HG02798 (cell line): ENCODE data around the gene RLIM.
"Not testable (repeated sequence)": the region's sequence is repeated elsewhere in the genome, so short reads cannot be mapped to it uniquely, and the experiment has no call there.

Experiments used
- ATAC-seq: cut with Tn5 transposase; IDR thresholded peaks from one replicate; pipeline ENCODE4 v1.9.1; 2021; ENCODE audit warnings: mild to moderate bottlenecking; ENCODE audit not compliant: unreplicated experiment, poor library complexity

Gene RLIM, protein sequence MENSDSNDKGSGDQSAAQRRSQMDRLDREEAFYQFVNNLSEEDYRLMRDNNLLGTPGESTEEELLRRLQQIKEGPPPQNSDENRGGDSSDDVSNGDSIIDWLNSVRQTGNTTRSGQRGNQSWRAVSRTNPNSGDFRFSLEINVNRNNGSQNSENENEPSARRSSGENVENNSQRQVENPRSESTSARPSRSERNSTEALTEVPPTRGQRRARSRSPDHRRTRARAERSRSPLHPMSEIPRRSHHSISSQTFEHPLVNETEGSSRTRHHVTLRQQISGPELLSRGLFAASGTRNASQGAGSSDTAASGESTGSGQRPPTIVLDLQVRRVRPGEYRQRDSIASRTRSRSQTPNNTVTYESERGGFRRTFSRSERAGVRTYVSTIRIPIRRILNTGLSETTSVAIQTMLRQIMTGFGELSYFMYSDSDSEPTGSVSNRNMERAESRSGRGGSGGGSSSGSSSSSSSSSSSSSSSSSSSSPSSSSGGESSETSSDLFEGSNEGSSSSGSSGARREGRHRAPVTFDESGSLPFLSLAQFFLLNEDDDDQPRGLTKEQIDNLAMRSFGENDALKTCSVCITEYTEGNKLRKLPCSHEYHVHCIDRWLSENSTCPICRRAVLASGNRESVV

GRCh38 chrX:74614093-74614909 is at the start of gene RLIM:
TSS of gene RLIM (minus strand) at chrX:74614624. CDS start at chrX:74595977, 18,647 bp downstream.
- ATAC-seq: peak; percentile 98

DNA sequence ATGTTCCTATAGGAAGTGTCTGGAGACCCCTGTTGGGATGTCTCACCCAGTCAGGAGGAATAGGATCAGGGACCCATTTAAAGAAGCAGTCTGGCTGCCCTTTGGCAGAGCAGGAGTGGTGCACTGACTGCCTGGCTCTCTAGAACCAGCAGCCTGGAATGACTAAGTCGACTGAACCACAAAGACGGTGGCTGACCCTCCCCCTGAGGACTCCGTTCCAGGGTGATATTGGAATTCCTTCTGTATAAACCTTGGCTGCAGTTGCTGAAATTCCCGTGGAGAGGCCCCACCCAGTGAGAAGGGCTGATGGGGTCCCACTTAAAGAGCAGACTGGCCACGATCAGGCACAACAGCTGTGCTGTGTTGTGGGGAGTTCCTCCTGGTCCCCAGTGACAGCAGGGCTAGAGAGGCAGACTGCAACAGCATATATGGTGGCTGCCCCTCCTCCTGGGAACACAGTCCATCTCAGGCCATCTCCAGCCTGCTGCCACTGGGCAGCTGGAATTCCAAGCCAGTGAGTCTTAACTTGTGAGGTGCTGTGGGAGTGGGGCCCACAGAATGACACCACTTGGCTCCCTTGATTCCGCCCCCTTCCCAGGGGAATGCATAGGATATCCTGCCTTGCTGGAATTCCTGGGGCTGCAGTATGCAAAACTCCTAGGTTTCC is 41.8 kb upstream of the RLIM start:
- ATAC-seq: no peak

GRCh38 chrX:74654953-74655352 is 40.5 kb upstream of the RLIM start:
- ATAC-seq: not testable (repeated sequence)

DNA sequence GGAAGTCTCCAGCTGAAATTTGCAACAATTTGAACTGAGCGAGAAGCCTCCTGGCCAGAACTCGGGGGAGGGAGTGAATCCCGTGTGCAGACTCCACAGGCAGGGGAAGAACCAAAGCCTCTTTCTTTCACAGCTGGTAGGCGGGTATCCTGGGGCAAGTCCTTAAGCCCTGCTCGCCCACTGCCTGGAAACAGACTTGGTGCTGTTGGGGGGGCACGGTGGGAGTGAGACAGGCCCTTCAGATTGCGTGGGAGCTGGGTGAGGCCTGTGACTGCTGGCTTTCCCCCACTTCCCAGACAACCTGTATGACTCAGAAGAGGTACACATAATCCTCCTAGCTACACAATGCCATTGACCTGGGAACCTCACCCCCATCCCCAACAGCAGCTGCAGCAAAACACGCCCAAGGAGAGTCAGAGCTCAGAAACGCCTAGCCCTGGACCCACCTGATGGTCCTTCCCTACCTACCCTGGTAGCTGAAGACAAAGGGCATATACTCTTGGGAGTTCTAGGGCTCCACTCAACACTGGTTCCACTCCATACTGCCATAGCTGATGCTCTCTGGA is 22.4 kb upstream of the RLIM start:
- ATAC-seq: no peak

GRCh38 chrX:74613370-74614092 is 893 bp downstream of the RLIM start:
- ATAC-seq: no peak

GRCh38 chrX:74606799-74607198 is 7.6 kb downstream of the RLIM start:
- ATAC-seq: no peak

DNA sequence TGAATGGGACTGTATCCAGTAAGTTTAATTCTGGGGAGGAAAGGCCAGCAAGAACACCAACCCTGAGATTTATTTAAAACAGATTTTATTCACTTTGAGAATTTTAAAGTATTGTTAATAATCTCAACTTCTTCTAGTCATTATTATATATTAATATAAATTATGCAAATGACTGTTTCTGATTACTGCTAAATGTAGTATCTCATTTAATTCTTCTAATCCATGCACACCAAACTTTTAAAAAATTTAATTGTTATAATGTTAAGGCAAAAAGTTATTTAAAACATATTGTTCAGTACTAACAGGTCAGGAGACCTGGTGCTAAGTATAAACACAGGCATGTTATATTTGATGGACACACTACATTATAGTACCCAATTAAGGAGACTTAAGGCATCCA is 8.1 kb downstream of the RLIM start:
- ATAC-seq: no peak

DNA sequence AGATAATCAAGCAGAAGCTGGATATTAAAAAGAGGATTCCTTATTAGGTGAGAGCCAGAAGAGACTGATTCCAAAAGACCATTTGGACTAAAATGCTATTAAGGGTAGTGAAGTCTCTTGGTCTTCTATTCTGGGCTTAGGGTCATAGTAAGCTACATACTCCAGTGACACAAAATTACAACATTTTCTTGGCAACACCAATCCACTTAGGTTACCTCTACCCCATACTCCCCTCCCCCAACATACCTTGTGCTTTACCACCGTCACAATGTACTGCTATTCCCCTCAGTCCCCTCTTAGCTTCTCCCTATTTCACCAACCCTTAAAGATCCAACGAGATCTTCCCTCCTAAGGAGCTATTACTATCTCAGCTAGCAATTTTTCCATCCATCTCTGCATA is 11.4 kb downstream of the RLIM start:
- ATAC-seq: no peak

DNA sequence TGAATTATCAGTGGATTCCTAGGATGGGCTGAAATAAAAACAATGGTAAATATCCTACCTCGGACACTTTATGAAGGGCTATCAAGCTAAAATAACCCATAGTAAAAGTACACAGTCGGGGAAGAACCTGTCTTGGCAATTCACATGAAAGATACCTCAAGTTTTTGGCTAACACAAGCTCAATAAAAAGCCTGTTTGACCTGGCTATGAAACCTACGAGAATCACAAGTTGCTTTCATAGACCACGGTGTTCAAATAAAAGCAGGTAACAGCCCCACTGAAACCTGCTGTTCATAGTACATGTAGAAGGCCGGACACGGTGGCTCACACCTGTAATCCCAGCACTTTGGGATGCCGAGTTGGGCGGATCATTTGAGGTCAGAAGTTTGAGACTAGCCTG is 12.3 kb downstream of the RLIM start:
- ATAC-seq: no peak

DNA sequence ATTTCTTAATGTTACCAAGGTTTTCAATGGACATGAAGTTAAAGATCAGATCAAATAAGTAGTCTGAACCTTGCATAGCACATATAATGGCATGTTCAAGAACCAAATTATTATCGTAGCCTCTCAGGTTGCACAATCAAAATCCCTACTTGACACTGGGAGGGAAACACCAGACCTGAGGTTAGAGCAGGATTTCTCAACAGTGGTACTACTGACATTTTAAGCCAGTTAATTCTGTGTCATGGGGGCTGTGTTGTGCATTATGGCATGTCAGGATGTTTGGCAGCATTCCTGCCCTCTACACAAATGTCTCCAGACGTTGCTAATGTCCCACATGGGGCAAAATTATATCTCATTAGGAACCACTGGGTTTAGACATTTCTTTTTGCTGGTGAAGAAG is 20.8 kb downstream of the RLIM start:
- ATAC-seq: no peak

- ATAC-seq: no peak
Observed at GRCh38 chrX:74585766-74586165, 28.7 kb downstream of the RLIM start.

DNA sequence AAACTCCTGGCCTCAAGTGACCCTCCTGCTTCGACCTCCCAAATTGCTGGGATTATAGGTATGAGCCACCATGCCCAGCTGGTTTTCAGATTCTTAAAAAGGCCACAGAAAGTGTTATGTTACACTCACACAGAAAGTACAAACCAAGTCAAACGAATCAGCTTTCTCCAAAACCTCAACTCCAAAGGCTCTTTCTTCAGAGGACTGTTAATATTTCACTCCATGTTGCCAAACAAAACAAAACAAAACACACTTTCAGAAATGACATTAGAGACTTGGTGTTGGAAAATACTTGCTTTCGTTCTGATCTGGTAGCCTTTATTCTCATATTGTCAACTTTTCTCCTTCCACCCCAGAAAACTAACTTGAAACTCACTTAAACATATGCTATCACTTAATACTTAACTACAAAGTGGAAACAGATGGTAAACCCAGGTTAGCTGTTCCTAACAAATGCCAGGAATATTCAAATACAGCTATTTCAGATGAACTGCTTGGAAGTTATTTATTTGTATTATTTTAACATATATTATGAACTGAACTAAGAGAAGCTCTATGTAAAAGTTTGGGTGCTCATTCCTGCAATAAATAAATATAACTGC is 34.7 kb downstream of the RLIM start:
- no peak for ATAC-seq

DNA sequence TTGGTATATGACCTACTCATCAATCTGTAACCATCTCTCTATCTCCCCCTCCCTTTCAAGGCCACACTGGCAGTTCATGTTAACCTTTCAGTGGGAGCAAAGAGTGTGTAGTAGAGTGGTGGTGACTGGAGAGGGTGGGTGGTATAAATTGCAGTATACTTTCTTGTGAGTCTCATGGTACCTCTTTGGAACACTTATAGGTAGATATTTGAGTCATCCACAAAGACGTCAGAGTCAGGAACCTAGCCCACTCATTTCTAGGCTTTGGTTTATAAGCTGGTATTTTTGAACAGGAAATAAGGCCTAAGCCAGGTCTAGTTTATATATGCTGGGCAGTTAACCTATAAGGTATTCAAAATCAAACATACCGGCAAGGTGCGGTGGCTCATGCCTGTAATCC is 36.3 kb downstream of the RLIM start:
- no peak for ATAC-seq

- no peak for ATAC-seq
Observed at GRCh38 chrX:74557378-74557777, 57.0 kb downstream of the RLIM start.

DNA sequence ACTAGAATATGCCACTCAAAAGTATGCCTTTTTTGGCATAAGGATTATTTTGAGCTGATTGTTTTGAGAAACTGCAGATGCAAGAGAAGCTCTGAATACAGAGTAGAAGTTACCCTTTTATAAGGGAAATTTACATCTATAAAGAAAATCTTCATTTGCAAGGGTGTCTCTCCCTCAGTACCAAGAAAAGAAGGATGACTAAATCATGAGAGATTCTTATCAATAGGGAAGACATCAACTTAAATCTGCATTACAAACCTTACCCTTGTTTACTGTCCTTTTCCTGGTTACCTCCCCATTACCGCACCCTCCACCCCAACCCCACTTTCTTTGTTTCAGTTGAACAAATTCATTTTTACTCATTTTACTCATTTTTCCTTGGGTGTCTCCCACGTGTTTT is 62.5 kb downstream of the RLIM start:
- ATAC-seq: no peak

GRCh38 chrX:74550295-74550802 is 64.1 kb downstream of the RLIM start:
- ATAC-seq: peak; percentile 90

GRCh38 chrX:74546984-74547383 is 67.4 kb downstream of the RLIM start:
- no peak for ATAC-seq

GRCh38 chrX:74545880-74546523 is 68.4 kb downstream of the RLIM start:
- ATAC-seq: no peak
